NB4 (cell line): ENCODE data around the gene PHF2.

Source experiments
- DNase-seq: peaks from one replicate; pipeline ENCODE4 v3.0.0; 2010; ENCODE audit warnings: low read depth
- H3K4me3 ChIP-seq: one replicate; pipeline ENCODE4 v1.5.1; 2011; ENCODE audit warnings: mild to moderate bottlenecking, low read depth, low read length, moderate library complexity
- MYC ChIP-seq: IDR thresholded peaks from 2 replicates; pipeline ENCODE4 v1.6.1; 2011; ENCODE audit warnings: low read depth, low read length
- POLR2A ChIP-seq: IDR thresholded peaks from 2 replicates; pipeline ENCODE4 v1.6.1; 2011; ENCODE audit warnings: mild to moderate bottlenecking; ENCODE audit not compliant: insufficient read length; ENCODE audit errors: extremely low read depth
- TF ChIP-seq, protein P1 (sequence below): IDR thresholded peaks from one replicate; pipeline ENCODE4 v1.5.1; 2012; ENCODE audit warnings: low read depth, low read length
- TF ChIP-seq, protein P2 (sequence below): IDR thresholded peaks from 2 replicates; pipeline ENCODE4 v1.6.1; 2011; ENCODE audit warnings: low read depth, low read length

PHF2 gene

DNA sequence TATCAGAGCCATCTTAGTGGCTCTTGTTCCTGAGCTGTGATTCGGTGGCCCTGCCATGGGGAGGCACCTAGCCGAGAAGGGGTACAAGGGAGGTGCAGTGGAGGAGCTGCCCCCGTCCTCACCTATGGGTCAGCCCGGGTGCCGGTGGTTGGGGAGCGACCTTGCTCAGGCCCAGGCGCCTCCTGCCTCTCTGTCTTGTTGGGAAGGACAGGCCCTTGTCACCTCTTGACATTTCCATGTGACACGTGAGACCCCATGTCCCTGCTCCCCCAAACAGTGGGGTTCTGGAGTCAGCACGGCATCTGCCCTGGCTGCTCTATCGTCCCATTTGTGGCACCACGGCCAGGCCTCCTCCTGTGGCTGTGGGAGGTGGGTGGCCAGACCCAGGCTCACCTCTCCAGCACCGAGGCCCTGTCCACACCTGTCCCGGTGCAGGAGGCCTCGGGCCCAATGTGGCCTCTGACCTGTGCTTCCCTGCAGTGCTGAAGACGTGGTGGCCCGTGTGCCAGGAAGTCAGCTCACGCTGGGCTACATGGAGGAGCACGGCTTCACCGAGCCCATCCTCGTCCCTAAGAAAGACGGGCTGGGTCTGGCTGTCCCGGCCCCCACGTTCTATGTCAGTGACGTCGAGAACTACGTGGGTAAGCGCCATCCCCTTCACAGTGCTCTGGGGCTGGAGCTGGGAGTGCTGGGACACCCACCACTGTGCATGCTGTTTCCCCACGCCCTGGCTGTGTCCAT is 68.9 kb downstream of the PHF2 start:
- TF ChIP-seq, protein P1, sequence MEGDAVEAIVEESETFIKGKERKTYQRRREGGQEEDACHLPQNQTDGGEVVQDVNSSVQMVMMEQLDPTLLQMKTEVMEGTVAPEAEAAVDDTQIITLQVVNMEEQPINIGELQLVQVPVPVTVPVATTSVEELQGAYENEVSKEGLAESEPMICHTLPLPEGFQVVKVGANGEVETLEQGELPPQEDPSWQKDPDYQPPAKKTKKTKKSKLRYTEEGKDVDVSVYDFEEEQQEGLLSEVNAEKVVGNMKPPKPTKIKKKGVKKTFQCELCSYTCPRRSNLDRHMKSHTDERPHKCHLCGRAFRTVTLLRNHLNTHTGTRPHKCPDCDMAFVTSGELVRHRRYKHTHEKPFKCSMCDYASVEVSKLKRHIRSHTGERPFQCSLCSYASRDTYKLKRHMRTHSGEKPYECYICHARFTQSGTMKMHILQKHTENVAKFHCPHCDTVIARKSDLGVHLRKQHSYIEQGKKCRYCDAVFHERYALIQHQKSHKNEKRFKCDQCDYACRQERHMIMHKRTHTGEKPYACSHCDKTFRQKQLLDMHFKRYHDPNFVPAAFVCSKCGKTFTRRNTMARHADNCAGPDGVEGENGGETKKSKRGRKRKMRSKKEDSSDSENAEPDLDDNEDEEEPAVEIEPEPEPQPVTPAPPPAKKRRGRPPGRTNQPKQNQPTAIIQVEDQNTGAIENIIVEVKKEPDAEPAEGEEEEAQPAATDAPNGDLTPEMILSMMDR, result no peak
- no peak overlapping the region for H3K4me3 ChIP-seq
- DNase-seq, result no peak

DNA sequence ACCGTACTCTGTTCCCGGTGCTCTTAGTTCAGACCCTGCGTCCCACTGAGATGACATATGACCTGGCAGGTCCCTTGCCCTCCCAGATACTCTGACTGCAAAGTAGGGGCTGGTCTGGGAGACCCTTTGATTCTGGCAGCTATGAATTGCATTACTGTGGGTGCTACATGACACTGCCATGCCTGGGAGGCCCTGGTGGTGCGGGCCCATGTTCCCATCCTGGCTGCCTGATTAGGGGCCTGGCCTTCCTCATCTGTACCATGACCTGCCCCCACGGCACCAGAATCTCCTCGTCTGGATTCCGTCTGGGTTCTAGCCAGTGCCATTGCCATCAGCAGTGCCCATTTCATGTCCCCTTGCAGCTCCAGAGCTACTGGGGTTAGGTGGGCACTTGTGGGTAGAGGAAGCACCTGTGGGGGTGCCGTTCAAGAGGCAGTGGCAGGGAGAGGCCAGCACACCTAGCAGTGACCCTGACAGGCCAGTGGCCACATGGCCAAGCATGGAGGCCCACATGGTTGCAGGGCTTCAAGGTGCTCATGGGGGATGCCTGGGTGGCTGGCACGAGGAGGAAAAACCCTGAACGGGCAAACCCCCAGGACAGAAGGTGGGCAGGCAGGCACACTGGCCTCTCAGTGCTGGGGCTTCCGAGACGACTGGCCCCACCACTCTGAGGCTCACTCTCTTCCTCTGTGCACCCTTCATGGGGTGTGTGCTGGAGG is 69.7 kb downstream of the PHF2 start:
- TF ChIP-seq, protein P2, sequence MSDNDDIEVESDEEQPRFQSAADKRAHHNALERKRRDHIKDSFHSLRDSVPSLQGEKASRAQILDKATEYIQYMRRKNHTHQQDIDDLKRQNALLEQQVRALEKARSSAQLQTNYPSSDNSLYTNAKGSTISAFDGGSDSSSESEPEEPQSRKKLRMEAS, result no peak
- TF ChIP-seq, protein P1, result no peak
- TF ChIP-seq POLR2A (no peak), MYC (no peak)
- no peak overlapping the region for H3K4me3 ChIP-seq
- DNase-seq, result no peak

DNA sequence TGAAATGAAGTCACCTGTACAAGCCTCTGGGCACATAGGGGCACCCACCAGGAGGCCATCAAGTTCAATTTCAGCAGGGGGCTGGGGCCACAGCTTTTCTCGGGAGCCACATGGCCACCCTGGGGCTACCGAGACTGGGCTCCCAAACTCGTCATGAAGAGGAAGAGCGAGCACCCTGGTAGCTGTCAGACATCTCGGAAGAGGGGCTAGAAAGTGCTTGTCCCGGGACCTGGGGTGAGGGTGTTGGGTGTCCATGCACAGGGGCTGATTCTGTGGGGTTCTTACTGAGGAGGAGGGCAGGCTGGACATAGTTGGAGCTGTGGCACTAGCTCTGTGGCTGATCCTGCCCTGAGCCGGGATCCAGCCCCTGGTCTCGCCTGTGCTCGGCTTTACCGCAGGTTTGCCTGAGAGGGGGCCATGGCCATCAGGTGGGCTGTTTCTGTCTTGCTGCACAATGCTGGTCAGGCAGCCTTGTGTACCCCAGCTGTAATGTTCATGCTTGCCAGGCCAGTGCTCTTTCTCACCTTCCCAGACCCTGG is 70.3 kb downstream of the PHF2 start:
- no peak overlapping the region for H3K4me3 ChIP-seq
- no peak for TF ChIP-seq POLR2A
- TF ChIP-seq, protein P2, result no peak
- no peak for TF ChIP-seq MYC
- TF ChIP-seq, protein P1, result no peak
- no peak for DNase-seq

DNA sequence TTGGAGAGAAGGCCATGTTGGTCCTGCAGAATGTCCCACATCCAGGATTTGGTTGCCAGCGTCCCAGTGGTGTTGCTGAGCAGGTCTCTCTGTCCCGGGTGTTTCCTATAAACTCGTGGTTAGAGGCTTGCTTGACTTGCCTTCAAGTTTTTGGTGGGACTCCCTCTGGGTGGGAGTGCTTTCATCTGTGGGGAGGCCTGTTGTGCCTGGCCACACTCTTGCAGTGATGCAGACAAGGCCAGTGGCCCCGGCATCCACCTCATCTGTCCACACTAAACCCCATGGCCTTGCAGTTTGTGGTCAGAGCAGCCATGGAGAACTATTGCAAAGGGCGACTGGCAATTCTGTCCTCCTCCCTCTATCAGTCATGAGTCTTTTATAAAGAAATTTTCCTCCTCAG is 71.8 kb downstream of the PHF2 start:
- TF ChIP-seq, protein P2, result no peak
- TF ChIP-seq POLR2A (no peak), MYC (no peak)
- TF ChIP-seq, protein P1, result no peak
- no peak overlapping the region for H3K4me3 ChIP-seq
- DNase-seq, result no peak

DNA sequence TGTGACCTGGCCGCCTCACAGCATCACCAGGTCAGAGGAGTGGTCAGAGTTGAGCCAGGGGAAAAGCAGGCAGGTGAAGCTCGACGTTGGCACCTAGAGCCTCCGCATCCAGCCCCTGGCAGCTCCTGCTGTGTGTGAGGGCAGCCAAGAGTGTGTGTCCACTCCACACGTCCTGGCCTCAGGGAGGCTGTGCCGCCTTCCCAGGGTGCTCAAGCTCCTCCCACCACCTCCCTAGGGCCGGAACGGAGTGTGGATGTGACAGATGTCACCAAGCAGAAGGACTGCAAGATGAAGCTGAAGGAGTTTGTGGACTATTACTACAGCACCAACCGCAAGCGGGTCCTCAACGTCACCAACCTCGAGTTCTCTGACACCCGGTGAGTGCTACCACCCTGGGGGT is 72.5 kb downstream of the PHF2 start:
- DNase-seq, result no peak
- TF ChIP-seq POLR2A (no peak), MYC (no peak)

GRCh38 chr9:93649610-93650261 is 73.4 kb downstream of the PHF2 start:
- no peak overlapping the region for H3K4me3 ChIP-seq
- TF ChIP-seq POLR2A (no peak), MYC (no peak)
- TF ChIP-seq, protein P1, result no peak
- DNase-seq, result no peak

More for the DNA sequence above, 72.5 kb downstream of the PHF2 start:
- no peak overlapping the region for H3K4me3 ChIP-seq
